ENCODE data around the gene DAAM1.
A peak's percentile ranks its signal among the peaks of the same experiment; 100 is the strongest.

DAAM1 gene

GRCh38 chr14:59150990-59151389 lies 37.5 kb upstream of the DAAM1 start:
- H3K4me3 ChIP-seq (ENCODE audit: low read length), result no peak overlapping the region
- no peak for TF ChIP-seq CTCF (conservative IDR thresholded peaks at IDR 0.05; ENCODE audit: low read length)
- no peak for DNase-seq (ENCODE audit: low read depth)

DNA sequence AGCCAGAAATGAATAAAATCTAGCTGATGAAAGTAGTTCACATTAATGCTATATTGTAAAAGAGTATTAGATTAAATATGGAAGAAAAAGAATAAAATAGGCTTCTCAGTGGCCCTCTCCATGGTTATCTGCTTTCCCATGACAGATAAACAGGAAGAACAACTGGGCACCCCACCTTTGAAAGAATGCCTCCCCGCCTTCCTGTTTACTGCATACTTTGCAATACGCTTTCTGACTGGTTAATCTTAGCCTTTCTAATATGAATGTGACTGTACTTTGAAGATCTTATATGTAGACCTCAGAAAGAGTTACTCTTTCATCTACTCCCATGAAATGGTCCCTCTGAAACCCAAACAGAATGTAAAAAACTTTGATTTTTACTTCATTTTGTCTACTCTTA lies 34.1 kb upstream of the DAAM1 start:
- H3K4me3 ChIP-seq (ENCODE audit: low read length), result no peak overlapping the region
- TF ChIP-seq CTCF (conservative IDR thresholded peaks at IDR 0.05; ENCODE audit: low read length), result no peak
- DNase-seq (ENCODE audit: low read depth), result no peak

DNA sequence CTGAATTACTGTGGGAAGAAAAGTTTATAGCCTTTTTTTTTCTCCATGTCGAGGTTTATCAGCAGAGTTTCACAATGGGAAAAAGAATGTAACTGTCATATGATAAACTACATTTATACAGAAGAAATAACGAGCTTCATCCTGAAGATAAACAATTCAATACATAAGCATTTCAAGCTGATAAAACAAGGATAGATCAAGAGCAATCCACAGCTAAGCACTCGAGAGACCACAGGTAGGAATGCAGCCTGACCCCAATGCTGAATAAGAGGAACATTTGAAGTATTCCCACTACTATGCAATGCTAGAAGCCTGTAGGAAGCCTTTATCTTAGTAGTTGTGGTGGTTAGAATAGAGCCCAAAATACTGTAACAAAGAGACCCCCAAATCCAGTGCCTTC lies 32.6 kb upstream of the DAAM1 start:
- no peak for TF ChIP-seq CTCF (conservative IDR thresholded peaks at IDR 0.05; ENCODE audit: low read length)
- no peak for DNase-seq (ENCODE audit: low read depth)
- H3K4me3 ChIP-seq (ENCODE audit: low read length), result no peak overlapping the region

DNA sequence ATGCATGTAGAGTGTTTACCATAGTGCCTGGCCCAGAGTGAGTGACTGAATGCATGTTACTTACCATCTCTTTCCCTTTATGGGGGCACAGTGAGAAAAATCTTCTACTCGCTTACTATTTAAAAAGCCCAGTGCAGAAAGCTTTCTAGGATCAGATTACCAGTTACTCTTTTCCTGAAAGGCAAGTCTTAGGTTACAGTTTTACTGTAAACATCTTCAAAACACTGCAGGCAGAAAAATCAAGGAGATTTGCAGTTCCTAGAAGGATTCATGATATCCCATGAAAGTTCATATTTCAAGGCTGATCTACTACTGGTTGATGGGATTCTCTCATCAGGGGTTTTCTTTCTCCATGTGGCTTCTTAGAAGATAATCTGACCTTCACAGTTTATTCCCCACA lies 29.3 kb upstream of the DAAM1 start:
- DNase-seq (ENCODE audit: low read depth), result no peak
- no peak for TF ChIP-seq CTCF (conservative IDR thresholded peaks at IDR 0.05; ENCODE audit: low read length)
- H3K4me3 ChIP-seq (ENCODE audit: low read length), result no peak overlapping the region

- TF ChIP-seq CTCF (conservative IDR thresholded peaks at IDR 0.05; ENCODE audit: low read length), result no peak
- no peak for DNase-seq (ENCODE audit: low read depth)
- H3K4me3 ChIP-seq (ENCODE audit: low read length), result no peak overlapping the region
These were observed 28.0 kb upstream of the DAAM1 start for GRCh38 chr14:59160506-59160905.

DNA sequence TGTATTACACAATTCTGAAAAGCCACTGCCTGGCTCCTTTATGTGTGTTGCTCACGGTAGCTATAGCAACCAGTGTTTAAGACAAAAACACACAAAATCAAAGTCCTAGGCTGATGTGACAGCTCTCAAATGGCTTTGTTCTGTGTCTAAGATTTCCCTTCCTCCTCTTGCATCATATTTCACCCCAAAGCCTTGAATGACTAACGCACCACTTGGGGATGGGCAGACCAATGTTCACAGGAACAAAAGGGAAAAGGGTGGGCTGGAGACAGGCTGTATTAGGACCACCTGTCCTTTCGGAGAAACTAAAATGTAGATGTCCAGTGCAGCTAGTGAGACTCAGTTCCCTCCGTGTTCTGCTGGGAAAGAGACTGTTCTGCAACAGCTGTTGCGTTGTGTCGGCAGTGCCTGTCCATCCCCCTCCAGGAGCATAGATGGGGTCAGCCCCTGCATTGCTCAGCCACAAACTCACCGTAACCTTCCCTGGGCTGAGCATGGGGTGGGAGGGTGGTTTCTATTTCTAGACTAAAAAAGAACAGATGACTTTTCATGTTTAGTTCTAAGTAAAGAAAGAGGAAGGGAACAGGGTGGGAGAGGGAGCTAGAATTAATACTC lies 26.8 kb upstream of the DAAM1 start:
- peak; percentile 79 for DNase-seq (ENCODE audit: low read depth)
- peak overlapping the region; percentile 2; the same call in 1 of the 2 replicates for H3K4me3 ChIP-seq (ENCODE audit: low read length)
- no peak for TF ChIP-seq CTCF (conservative IDR thresholded peaks at IDR 0.05; ENCODE audit: low read length)

DNA sequence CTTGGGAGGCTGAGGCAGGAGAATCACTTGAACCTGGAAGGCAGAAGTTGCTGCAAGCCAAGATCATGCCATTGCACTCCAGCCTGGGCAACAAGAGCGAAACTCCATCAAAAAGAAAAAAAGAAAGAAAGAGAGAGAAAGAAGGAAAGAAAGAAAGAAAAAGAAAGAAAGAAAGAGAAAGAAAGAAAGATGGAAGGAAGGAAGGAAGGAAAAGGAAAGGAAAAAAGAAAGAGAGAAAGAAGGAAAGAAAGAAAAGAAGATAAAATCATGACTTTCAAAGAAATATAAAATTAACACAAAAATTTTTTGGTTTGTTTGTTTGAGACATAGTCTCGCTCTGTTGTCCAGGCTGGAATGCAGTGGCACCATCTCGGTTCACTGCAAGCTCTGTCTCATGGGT lies 22.2 kb upstream of the DAAM1 start:
- no peak for DNase-seq (ENCODE audit: low read depth)
- no peak overlapping the region for H3K4me3 ChIP-seq (ENCODE audit: low read length)
- TF ChIP-seq CTCF (conservative IDR thresholded peaks at IDR 0.05; ENCODE audit: low read length), result no peak
